ENCODE data around the gene RUBCN. TPM values are rescaled to one million over a fixed set of nuclear protein-coding genes. Genes with fewer than 3 reads are reported as not detected.

Gene RUBCN
- total RNA-seq, 4 donors from 2014 or later, result 47.8 to 99.6 (median 60.1) TPM

- H3K36me3 ChIP-seq, result peaks cover 0 to 100% of the 10 kb centered on the region in 2 donors
- no peaks in the 10 kb centered on the region for H3K4me1 ChIP-seq
- H3K9me3 ChIP-seq, result no peaks in the 10 kb centered on the region
- no peak for ATAC-seq
- no peak overlapping the region for H3K27ac ChIP-seq
- no peaks in the 10 kb centered on the region for H3K27me3 ChIP-seq
- WGBS, 2 donors (ENCODE audit: low coverage in 1 of 2), result 94 to 100% methylated on average over 5 to 6 of the region's 7 CpGs
- H3K4me3 ChIP-seq, result no peak overlapping the region
- TF ChIP-seq EP300 (IDR thresholded peaks at IDR 0.05) (no peak), POLR2A (IDR thresholded peaks at IDR 0.05) (no peak), POLR2AphosphoS5 (IDR thresholded peaks at IDR 0.05) (no peak), CTCF (IDR thresholded peaks at IDR 0.05) (no peak)
These were observed 42.5 kb downstream of the RUBCN start for GRCh38 chr3:197694251-197694650.

GRCh38 chr3:197692641-197693040, 44.1 kb downstream of the RUBCN start:
- WGBS, 2 donors (ENCODE audit: low coverage in 1 of 2), result 64 to 66% methylated on average over 3 to 4 of the region's 4 CpGs
- no peak for ATAC-seq
- TF ChIP-seq CTCF (IDR thresholded peaks at IDR 0.05) (no peak), EP300 (IDR thresholded peaks at IDR 0.05) (no peak), POLR2AphosphoS5 (IDR thresholded peaks at IDR 0.05) (no peak), POLR2A (IDR thresholded peaks at IDR 0.05) (no peak)

GRCh38 chr3:197690754-197691153, 46.0 kb downstream of the RUBCN start:
- 92% methylated on average over 2 to 6 of the region's 6 CpGs for WGBS, 2 donors (ENCODE audit: low coverage in 1 of 2)
- no peak for ATAC-seq
- peaks cover 0 to 100% of the 10 kb centered on the region in 2 donors for H3K36me3 ChIP-seq
- no peaks in the 10 kb centered on the region for H3K4me1 ChIP-seq
- H3K27ac ChIP-seq, result no peak overlapping the region
- H3K9me3 ChIP-seq, result no peaks in the 10 kb centered on the region
- no peaks in the 10 kb centered on the region for H3K27me3 ChIP-seq
- TF ChIP-seq CTCF (IDR thresholded peaks at IDR 0.05), result no peak
- TF ChIP-seq EP300 (IDR thresholded peaks at IDR 0.05), result no peak
- TF ChIP-seq POLR2A (IDR thresholded peaks at IDR 0.05), result no peak
- TF ChIP-seq POLR2AphosphoS5 (IDR thresholded peaks at IDR 0.05), result no peak
- H3K4me3 ChIP-seq, result no peak overlapping the region

More at GRCh38 chr3:197692641-197693040, 44.1 kb downstream of the RUBCN start:
- Histone ChIP-seq H3K27ac (no peak overlapping the region), H3K9me3 (no peaks in the 10 kb centered on the region), H3K4me3 (no peak overlapping the region), H3K27me3 (no peaks in the 10 kb centered on the region), H3K4me1 (no peaks in the 10 kb centered on the region), H3K36me3 (peaks cover 0 to 100% of the 10 kb centered on the region in 2 donors)

GRCh38 chr3:197687570-197687969, 49.1 kb downstream of the RUBCN start:
- 96 to 100% methylated on average over 1 to 4 of the region's 6 CpGs for WGBS, 2 donors (ENCODE audit: low coverage in 1 of 2)
- no peak for ATAC-seq

More at GRCh38 chr3:197687570-197687969, 49.1 kb downstream of the RUBCN start:
- H3K27ac ChIP-seq, result no peak overlapping the region
- H3K4me3 ChIP-seq, result no peak overlapping the region
- TF ChIP-seq CTCF (IDR thresholded peaks at IDR 0.05), result no peak
- no peak for TF ChIP-seq EP300 (IDR thresholded peaks at IDR 0.05)
- no peak for TF ChIP-seq POLR2A (IDR thresholded peaks at IDR 0.05)
- no peak for TF ChIP-seq POLR2AphosphoS5 (IDR thresholded peaks at IDR 0.05)
- peaks cover 0 to 94% of the 10 kb centered on the region in 2 donors for H3K36me3 ChIP-seq
- no peaks in the 10 kb centered on the region for H3K9me3 ChIP-seq
- no peaks in the 10 kb centered on the region for H3K4me1 ChIP-seq
- H3K27me3 ChIP-seq, result no peaks in the 10 kb centered on the region

Data from gastroesophageal sphincter (tissue), 4 donors.